ENCODE measurements around the gene GPR6. TPM values are rescaled to one million over a fixed set of nuclear protein-coding genes. Genes with fewer than 3 reads are reported as not detected.

The GPR6 gene
- total RNA-seq, 1 donor from 2014 or later: not detected

DNA sequence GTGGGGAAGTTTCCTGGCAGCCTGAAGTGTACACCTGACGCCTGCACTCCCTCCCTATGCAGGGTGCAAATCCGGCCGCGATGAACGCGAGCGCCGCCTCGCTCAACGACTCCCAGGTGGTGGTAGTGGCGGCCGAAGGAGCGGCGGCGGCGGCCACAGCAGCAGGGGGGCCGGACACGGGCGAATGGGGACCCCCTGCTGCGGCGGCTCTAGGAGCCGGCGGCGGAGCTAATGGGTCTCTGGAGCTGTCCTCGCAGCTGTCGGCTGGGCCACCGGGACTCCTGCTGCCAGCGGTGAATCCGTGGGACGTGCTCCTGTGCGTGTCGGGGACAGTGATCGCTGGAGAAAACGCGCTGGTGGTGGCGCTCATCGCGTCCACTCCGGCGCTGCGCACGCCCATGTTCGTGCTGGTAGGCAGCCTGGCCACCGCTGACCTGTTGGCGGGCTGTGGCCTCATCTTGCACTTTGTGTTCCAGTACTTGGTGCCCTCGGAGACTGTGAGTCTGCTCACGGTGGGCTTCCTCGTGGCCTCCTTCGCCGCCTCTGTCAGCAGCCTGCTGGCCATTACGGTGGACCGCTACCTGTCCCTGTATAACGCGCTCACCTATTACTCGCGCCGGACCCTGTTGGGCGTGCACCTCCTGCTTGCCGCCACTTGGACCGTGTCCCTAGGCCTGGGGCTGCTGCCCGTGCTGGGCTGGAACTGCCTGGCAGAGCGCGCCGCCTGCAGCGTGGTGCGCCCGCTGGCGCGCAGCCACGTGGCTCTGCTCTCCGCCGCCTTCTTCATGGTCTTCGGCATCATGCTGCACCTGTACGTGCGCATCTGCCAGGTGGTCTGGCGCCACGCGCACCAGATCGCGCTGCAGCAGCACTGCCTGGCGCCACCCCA lies 1.2 kb downstream of the GPR6 start:
- H3K4me1 Mint-ChIP-seq (ENCODE audit: low read depth): peaks cover 5% of the 10 kb centered on the region
- TF ChIP-seq, protein P1, sequence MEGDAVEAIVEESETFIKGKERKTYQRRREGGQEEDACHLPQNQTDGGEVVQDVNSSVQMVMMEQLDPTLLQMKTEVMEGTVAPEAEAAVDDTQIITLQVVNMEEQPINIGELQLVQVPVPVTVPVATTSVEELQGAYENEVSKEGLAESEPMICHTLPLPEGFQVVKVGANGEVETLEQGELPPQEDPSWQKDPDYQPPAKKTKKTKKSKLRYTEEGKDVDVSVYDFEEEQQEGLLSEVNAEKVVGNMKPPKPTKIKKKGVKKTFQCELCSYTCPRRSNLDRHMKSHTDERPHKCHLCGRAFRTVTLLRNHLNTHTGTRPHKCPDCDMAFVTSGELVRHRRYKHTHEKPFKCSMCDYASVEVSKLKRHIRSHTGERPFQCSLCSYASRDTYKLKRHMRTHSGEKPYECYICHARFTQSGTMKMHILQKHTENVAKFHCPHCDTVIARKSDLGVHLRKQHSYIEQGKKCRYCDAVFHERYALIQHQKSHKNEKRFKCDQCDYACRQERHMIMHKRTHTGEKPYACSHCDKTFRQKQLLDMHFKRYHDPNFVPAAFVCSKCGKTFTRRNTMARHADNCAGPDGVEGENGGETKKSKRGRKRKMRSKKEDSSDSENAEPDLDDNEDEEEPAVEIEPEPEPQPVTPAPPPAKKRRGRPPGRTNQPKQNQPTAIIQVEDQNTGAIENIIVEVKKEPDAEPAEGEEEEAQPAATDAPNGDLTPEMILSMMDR (IDR thresholded peaks at IDR 0.05; ENCODE audit: unreplicated experiment): no peak
- no peaks in the 10 kb centered on the region for H3K36me3 Mint-ChIP-seq (ENCODE audit: insufficient read depth)
- H3K9me3 Mint-ChIP-seq (ENCODE audit: low read depth): no peaks in the 10 kb centered on the region
- no peak overlapping the region for H3K27ac Mint-ChIP-seq
- DNase-seq (ENCODE audit: low spot score, unreplicated experiment): no peak
- no peak overlapping the region for H3K4me3 Mint-ChIP-seq (ENCODE audit: low read depth)
- H3K27me3 Mint-ChIP-seq: peaks cover 94% of the 10 kb centered on the region

DNA sequence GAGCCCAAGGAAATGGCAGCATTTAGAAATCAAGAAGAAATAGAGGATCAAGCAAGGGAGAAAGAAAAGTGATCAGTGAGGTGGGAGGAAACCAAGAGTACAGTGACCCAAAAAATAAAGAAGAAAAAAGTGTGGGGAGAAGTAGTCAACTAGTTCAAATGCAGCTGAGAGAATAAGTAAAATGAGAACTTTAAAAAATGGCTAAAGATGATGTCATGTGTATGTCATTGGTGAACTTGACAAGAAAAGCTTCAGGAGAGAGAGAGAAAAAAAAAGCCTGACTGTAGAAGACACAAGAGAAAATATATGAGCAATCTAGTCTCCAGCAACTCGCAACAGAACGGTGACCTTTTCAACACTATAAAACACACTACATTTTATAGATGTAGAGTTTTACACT lies 6.3 kb downstream of the GPR6 start:
- H3K9me3 Mint-ChIP-seq (ENCODE audit: low read depth): no peaks in the 10 kb centered on the region
- H3K27ac Mint-ChIP-seq: no peak overlapping the region
- no peak overlapping the region for H3K4me3 Mint-ChIP-seq (ENCODE audit: low read depth)
- no peak for DNase-seq (ENCODE audit: low spot score, unreplicated experiment)
- no peaks in the 10 kb centered on the region for H3K36me3 Mint-ChIP-seq (ENCODE audit: insufficient read depth)
- peaks cover 52% of the 10 kb centered on the region for H3K27me3 Mint-ChIP-seq
- TF ChIP-seq, protein P1 (IDR thresholded peaks at IDR 0.05; ENCODE audit: unreplicated experiment): no peak
- no peaks in the 10 kb centered on the region for H3K4me1 Mint-ChIP-seq (ENCODE audit: low read depth)

DNA sequence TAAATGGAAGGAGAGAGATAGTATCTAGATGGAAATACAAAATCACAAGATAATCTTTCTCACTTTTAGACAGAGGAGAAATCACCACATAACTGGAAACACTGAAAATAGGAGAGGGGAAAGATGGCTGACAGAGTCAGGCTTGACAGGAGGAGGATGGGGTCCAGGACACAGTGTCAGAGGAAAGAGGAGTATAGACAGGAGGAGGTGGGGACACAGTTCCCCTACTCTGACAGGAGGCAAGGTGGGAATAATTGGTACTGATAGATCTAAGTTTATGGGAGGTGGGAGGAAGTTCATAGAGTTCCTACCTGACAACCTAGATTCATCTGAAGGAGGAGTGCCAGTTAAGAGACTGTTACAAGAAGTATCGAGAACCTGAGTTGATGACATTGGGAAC lies 9.1 kb downstream of the GPR6 start:
- H3K4me3 Mint-ChIP-seq (ENCODE audit: low read depth): no peak overlapping the region
- TF ChIP-seq, protein P1 (IDR thresholded peaks at IDR 0.05; ENCODE audit: unreplicated experiment): no peak
- no peaks in the 10 kb centered on the region for H3K4me1 Mint-ChIP-seq (ENCODE audit: low read depth)

DNA sequence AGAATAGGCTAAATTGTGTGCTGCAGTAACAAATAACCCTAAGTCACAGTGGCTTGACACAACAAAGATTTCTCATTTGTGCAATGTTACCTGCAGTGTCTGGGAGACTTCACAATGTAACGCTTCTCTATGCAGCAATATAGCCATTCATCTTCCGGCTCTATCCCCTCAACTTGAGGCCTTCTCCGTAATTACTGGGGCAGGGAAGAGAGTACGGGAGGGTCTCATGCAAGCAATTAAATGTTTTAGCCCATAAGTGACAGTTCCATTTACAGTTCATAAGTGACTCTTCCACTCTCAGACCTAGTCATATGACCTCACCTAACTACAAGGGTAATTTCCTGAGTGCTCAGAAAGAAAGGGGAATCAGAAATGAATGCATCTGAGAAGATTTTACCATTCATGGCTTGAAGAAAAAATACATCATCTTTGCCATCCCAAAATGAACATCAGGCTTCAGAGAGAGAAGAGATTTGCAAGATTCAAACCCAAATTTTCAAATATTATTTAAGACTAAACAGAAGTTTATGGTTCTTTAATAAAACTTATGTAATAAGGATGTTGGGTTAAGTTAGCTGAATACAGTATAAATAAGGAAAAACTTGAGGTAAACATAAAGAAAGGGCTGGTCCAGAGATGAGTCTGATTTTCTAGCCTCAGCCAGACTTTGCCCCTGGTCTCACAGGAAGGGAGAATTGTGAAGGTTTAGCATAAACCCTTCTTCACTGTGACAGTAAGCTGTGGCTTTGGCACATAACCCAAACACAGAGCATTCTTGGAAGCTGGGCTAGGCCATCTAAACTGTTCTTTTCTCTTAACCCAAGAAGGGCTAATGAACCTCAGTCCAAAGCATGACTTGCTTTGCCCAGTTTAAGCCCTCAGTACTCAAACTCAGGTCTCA lies 13.3 kb downstream of the GPR6 start:
- Mint-ChIP-seq H3K4me1 (ENCODE audit: low read depth) (no peaks in the 10 kb centered on the region), H3K27ac (no peak overlapping the region), H3K36me3 (ENCODE audit: insufficient read depth) (no peaks in the 10 kb centered on the region), H3K9me3 (ENCODE audit: low read depth) (no peaks in the 10 kb centered on the region), H3K4me3 (ENCODE audit: low read depth) (no peak overlapping the region), H3K27me3 (peaks cover 19% of the 10 kb centered on the region)
- no peak for DNase-seq (ENCODE audit: low spot score, unreplicated experiment)
- TF ChIP-seq, protein P1 (IDR thresholded peaks at IDR 0.05; ENCODE audit: unreplicated experiment): no peak

More for the DNA sequence above, 9.1 kb downstream of the GPR6 start:
- no peak overlapping the region for H3K27ac Mint-ChIP-seq
- DNase-seq (ENCODE audit: low spot score, unreplicated experiment): no peak
- H3K27me3 Mint-ChIP-seq: peaks cover 31% of the 10 kb centered on the region
- no peaks in the 10 kb centered on the region for H3K9me3 Mint-ChIP-seq (ENCODE audit: low read depth)
- H3K36me3 Mint-ChIP-seq (ENCODE audit: insufficient read depth): no peaks in the 10 kb centered on the region

DNA sequence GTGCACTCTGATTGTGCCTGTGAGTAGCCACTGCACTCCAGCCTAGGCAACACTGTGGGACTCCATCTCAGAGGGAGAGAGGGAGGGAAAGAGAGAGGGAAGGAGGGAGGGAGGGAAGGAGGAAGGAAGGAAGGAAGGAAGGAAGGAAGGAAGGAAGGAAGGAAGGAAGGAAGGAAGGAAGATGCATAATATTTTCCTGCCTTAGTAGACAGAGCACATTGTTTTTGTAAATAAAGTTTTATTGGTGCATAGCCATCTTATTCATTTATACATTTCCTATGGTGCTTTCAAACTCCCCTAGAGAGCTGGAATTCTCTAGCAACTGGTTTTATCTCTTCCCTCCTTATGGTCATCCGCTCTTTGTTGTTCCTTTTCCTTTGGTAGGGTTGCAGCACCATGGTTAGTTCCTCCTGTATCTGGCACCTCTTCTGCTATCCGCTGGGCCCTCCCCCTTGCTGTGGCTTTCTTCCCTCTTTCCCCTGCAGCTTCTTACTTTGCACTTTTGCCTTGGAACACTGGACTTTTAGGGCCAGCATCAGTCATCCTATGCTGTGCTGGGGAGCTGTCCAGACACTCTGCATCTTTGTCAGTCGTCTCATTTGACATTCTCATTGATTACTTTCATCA lies 20.2 kb downstream of the GPR6 start:
- TF ChIP-seq, protein P1 (IDR thresholded peaks at IDR 0.05; ENCODE audit: unreplicated experiment): no peak
- Mint-ChIP-seq H3K36me3 (ENCODE audit: insufficient read depth) (no peaks in the 10 kb centered on the region), H3K27me3 (peaks cover 29% of the 10 kb centered on the region), H3K4me3 (ENCODE audit: low read depth) (no peak overlapping the region), H3K27ac (no peak overlapping the region), H3K4me1 (ENCODE audit: low read depth) (no peaks in the 10 kb centered on the region), H3K9me3 (ENCODE audit: low read depth) (no peaks in the 10 kb centered on the region)
- DNase-seq (ENCODE audit: low spot score, unreplicated experiment): no peak
